Measurements from ENCODE around the gene ZNF516.
A peak's percentile ranks its signal among the peaks of the same experiment; 100 is the strongest.

Gene ZNF516

DNA sequence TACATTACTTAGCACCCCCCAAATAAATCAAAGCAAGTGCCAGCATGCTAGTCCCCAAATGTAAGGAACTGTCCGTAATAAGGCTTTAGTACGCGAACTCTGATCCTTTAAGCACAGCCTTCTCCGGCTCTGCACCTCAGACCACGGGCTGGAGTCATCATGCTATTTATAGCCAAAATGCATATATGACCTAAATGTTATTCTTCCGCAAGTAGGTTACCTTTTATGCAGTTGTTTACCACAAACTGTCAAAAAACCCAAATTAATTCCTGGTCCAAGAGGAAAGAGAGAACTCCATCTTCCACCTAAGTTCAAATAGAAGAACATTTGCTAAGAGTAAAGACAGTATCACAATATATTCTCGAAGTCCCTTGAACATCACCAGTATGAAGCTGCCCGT is 42.7 kb downstream of the ZNF516 start:
- ATAC-seq = peak; percentile 36; the same call in 1 of the 3 replicates
- TF ChIP-seq, protein P1, sequence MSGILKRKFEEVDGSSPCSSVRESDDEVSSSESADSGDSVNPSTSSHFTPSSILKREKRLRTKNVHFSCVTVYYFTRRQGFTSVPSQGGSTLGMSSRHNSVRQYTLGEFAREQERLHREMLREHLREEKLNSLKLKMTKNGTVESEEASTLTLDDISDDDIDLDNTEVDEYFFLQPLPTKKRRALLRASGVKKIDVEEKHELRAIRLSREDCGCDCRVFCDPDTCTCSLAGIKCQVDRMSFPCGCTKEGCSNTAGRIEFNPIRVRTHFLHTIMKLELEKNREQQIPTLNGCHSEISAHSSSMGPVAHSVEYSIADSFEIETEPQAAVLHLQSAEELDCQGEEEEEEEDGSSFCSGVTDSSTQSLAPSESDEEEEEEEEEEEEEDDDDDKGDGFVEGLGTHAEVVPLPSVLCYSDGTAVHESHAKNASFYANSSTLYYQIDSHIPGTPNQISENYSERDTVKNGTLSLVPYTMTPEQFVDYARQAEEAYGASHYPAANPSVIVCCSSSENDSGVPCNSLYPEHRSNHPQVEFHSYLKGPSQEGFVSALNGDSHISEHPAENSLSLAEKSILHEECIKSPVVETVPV (CRISPR knock-in tag; IDR thresholded peaks at IDR 0.05) = no peak
- no peak for TF ChIP-seq OSR1 (CRISPR knock-in tag; IDR thresholded peaks at IDR 0.05)
- no peak for TF ChIP-seq PATZ1 (CRISPR knock-in tag; IDR thresholded peaks at IDR 0.05; ENCODE audit: borderline replicate concordance)
- TF ChIP-seq, protein P2, sequence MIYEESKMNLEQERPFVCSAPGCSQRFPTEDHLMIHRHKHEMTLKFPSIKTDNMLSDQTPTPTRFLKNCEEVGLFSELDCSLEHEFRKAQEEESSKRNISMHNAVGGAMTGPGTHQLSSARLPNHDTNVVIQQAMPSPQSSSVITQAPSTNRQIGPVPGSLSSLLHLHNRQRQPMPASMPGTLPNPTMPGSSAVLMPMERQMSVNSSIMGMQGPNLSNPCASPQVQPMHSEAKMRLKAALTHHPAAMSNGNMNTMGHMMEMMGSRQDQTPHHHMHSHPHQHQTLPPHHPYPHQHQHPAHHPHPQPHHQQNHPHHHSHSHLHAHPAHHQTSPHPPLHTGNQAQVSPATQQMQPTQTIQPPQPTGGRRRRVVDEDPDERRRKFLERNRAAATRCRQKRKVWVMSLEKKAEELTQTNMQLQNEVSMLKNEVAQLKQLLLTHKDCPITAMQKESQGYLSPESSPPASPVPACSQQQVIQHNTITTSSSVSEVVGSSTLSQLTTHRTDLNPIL (CRISPR knock-in tag; IDR thresholded peaks at IDR 0.05; ENCODE audit: low read depth) = no peak
- TF ChIP-seq TOX (CRISPR knock-in tag; IDR thresholded peaks at IDR 0.05; ENCODE audit: borderline replicate concordance) = no peak
- no peak for TF ChIP-seq ARNTL (CRISPR knock-in tag; IDR thresholded peaks at IDR 0.05; ENCODE audit: borderline replicate concordance, low read depth)
- TF ChIP-seq RARB (CRISPR knock-in tag; IDR thresholded peaks at IDR 0.05) = no peak
- TF ChIP-seq, protein P3, sequence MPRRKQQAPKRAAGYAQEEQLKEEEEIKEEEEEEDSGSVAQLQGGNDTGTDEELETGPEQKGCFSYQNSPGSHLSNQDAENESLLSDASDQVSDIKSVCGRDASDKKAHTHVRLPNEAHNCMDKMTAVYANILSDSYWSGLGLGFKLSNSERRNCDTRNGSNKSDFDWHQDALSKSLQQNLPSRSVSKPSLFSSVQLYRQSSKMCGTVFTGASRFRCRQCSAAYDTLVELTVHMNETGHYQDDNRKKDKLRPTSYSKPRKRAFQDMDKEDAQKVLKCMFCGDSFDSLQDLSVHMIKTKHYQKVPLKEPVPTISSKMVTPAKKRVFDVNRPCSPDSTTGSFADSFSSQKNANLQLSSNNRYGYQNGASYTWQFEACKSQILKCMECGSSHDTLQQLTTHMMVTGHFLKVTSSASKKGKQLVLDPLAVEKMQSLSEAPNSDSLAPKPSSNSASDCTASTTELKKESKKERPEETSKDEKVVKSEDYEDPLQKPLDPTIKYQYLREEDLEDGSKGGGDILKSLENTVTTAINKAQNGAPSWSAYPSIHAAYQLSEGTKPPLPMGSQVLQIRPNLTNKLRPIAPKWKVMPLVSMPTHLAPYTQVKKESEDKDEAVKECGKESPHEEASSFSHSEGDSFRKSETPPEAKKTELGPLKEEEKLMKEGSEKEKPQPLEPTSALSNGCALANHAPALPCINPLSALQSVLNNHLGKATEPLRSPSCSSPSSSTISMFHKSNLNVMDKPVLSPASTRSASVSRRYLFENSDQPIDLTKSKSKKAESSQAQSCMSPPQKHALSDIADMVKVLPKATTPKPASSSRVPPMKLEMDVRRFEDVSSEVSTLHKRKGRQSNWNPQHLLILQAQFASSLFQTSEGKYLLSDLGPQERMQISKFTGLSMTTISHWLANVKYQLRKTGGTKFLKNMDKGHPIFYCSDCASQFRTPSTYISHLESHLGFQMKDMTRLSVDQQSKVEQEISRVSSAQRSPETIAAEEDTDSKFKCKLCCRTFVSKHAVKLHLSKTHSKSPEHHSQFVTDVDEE (CRISPR knock-in tag; IDR thresholded peaks at IDR 0.05) = no peak
- TF ChIP-seq ESRRG (CRISPR knock-in tag; IDR thresholded peaks at IDR 0.05) = no peak
- TF ChIP-seq ZFP30 (CRISPR knock-in tag; IDR thresholded peaks at IDR 0.05) = no peak
- TF ChIP-seq ZNF70 (CRISPR knock-in tag; IDR thresholded peaks at IDR 0.05) = no peak
- TF ChIP-seq BACH2 (CRISPR knock-in tag; IDR thresholded peaks at IDR 0.05; ENCODE audit: borderline replicate concordance) = no peak
- TF ChIP-seq ZC3H10 (CRISPR knock-in tag; IDR thresholded peaks at IDR 0.05) = no peak
- no peak for TF ChIP-seq ISL1 (CRISPR knock-in tag; IDR thresholded peaks at IDR 0.05)
- TF ChIP-seq SNAI2 (CRISPR knock-in tag; IDR thresholded peaks at IDR 0.05) = no peak
- TF ChIP-seq ZNF565 (CRISPR knock-in tag; conservative IDR thresholded peaks at IDR 0.05; ENCODE audit: low read depth) = no peak
- no peak for TF ChIP-seq GLIS3 (CRISPR knock-in tag; IDR thresholded peaks at IDR 0.05)
- TF ChIP-seq PPARA (CRISPR knock-in tag; IDR thresholded peaks at IDR 0.05; ENCODE audit: borderline replicate concordance) = no peak
- TF ChIP-seq POU6F1 (CRISPR knock-in tag; IDR thresholded peaks at IDR 0.05; ENCODE audit: borderline replicate concordance, low read depth) = no peak
- no peak for TF ChIP-seq CSDC2 (CRISPR knock-in tag; IDR thresholded peaks at IDR 0.05)

DNA sequence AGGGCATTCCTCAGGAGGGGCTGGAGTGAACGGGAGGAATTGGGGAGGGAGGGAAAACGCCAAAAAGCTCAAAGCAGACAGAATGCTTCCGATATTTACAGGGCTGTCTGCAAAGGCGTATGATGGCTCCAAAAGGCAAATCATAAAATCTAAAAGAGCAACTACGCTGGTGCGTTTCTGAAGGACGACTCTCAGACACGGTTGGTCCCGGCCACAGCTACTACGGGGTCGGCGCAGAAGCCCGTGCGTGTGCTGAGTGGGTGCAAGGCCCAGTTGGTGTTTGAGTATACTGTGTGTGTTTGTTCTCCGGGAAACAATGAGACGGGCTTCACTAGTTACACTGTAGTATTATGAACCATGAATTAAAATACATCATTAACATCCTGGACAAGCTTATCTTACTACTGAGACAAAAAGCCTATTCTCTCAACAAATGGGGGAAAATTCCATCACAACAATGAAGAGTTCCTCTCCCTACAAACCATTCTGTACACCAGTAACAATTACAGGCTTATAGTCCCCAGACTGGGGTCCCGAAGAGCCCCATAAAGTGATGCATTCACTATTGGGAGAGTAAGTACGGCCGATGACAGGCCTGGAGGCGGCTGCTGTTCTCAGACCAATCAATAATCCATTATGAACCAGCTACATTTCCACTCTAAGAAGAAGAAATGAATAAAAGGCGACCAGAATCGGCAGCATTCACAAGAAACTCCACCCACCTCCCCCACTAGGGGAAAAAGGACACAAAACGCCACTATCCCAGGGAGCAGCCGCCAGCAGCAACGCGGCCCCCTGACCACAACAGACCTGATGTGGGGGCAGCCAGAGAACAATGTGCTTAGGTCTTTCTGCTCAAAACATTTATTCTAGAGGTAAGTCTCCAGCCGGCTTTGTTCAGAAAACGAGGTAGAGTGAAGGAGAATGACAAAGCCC is 43.4 kb downstream of the ZNF516 start:
- peak; percentile 60 for ATAC-seq
- no peak for TF ChIP-seq PATZ1 (CRISPR knock-in tag; IDR thresholded peaks at IDR 0.05; ENCODE audit: borderline replicate concordance)
- TF ChIP-seq SNAI2 (CRISPR knock-in tag; IDR thresholded peaks at IDR 0.05) = no peak
- no peak for TF ChIP-seq ZNF70 (CRISPR knock-in tag; IDR thresholded peaks at IDR 0.05)
- TF ChIP-seq RARB (CRISPR knock-in tag; IDR thresholded peaks at IDR 0.05) = no peak
- no peak for TF ChIP-seq TOX (CRISPR knock-in tag; IDR thresholded peaks at IDR 0.05; ENCODE audit: borderline replicate concordance)
- TF ChIP-seq TCF4 (CRISPR knock-in tag; IDR thresholded peaks at IDR 0.05; ENCODE audit: borderline replicate concordance) = no peak
- TF ChIP-seq ARNTL (CRISPR knock-in tag; IDR thresholded peaks at IDR 0.05; ENCODE audit: borderline replicate concordance, low read depth) = no peak
- no peak for TF ChIP-seq ZFP3 (CRISPR knock-in tag; IDR thresholded peaks at IDR 0.05)
- no peak for TF ChIP-seq ISL1 (CRISPR knock-in tag; IDR thresholded peaks at IDR 0.05)
- TF ChIP-seq, protein P3 (CRISPR knock-in tag; IDR thresholded peaks at IDR 0.05) = no peak
- no peak for TF ChIP-seq OSR1 (CRISPR knock-in tag; IDR thresholded peaks at IDR 0.05)
- no peak for TF ChIP-seq ZNF8 (CRISPR knock-in tag; IDR thresholded peaks at IDR 0.05)
